Loucy (cell line): ENCODE data around the gene ROBO4.

Source experiments
- EZH2phosphoT487 ChIP-seq: fragments of 200-600 bp; IDR thresholded peaks from 2 replicates; pipeline ENCODE4 v1.6.1; 2018; ENCODE audit warnings: antibody characterized with exemption, mild to moderate bottlenecking, moderate library complexity, borderline replicate concordance
- TF ChIP-seq, protein P1 (sequence below): fragments of 200-600 bp; sonication (generic); conservative IDR thresholded peaks from 2 replicates; pipeline ENCODE4 v1.5.1; 2014; ENCODE audit warnings: mild to moderate bottlenecking, antibody characterized with exemption, low read length

DNA sequence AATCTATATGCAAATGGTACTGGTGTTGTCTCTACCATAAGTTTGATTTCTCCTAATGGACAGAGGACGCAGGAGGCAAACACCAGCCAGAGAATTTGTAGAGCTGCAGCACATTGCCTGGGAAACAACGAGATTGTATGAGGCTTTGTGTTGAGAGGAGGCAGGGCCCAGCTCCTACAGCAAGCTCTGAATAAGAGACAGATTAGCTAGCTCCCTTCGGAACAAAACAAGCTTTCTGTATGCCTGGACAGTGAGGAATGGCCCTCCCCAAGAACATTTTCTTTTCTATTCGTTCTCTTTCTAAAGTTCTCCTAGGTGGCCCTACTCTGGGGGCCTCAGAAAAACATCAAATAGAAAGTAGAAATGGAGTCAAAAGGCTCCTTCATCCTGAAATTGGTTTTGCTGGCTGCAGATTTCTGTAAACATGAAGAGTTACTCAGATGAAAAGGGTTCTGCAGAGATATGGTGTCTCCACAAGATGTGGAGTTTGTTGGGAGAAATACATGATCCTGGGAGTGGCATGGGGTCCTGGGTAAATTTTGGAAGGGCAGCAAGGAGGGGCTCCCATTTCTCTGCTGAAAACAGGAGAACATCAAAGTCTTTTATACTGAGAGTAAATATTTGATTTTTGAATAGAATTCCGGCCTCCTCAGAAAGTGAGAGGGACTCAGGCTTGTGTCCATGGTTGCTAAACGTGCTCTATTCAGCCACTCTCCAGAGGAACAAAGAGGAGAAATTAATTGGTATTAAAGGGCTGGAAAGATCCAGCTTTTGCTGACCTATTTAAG, 45.0 kb upstream of the ROBO4 start:
- TF ChIP-seq, protein P1, sequence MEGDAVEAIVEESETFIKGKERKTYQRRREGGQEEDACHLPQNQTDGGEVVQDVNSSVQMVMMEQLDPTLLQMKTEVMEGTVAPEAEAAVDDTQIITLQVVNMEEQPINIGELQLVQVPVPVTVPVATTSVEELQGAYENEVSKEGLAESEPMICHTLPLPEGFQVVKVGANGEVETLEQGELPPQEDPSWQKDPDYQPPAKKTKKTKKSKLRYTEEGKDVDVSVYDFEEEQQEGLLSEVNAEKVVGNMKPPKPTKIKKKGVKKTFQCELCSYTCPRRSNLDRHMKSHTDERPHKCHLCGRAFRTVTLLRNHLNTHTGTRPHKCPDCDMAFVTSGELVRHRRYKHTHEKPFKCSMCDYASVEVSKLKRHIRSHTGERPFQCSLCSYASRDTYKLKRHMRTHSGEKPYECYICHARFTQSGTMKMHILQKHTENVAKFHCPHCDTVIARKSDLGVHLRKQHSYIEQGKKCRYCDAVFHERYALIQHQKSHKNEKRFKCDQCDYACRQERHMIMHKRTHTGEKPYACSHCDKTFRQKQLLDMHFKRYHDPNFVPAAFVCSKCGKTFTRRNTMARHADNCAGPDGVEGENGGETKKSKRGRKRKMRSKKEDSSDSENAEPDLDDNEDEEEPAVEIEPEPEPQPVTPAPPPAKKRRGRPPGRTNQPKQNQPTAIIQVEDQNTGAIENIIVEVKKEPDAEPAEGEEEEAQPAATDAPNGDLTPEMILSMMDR, result no peak
- no peak for TF ChIP-seq EZH2phosphoT487
